ENCODE measurements around the gene PCNX2. TPM values are rescaled to one million over a fixed set of nuclear protein-coding genes. Genes with fewer than 3 reads are reported as not detected.

Gene PCNX2
- total RNA-seq (2014; rRNA removed; shearing (Covaris generic)) = 11.8 and 20.2 TPM in 2 replicates

DNA sequence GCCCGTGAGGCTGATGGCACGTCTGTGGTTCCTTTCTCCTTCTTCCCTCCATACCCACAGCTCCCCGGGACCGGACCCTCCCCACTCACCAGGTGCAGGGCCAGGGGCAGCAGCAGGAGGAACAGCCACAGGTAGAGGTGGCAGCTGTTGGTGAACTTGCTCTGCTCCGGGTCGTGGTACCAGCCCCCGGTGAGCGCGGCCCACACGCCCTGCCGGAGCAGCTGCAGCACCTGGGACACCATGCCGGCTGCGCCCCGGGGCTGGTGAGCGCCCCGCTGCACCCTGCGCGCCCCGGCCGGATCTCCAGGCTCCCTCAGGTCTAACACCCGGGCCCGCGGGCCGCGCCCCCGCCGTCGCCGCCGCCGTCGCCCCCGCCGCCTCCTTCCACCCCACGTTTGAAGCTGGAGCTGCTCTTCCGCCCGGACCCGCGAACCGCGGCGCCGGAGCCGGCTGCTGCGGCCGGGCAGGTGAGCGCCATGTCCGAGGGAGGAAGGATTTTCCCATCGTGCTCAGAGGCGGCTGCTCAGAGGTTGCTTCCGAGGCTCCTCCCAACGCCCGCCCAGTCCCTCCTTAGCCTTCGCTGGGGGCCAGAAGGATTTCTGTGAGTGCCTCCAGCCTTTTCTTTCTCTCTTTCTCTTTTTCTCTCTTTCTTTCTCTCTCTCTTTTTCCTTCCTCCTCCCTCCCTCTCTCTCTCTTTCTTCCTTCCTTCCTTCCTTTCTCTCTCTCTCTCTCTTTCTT, at the start of gene PCNX2:
Gene PCNX2 (minus strand): TSS at position 489 of the 738 bp plus-strand sequence. CDS start 247 bp downstream, at position 242.
- peak; percentile 57 for DNase-seq (ENCODE audit: low spot score)

- DNase-seq (ENCODE audit: low spot score) = peak; percentile 59
Measured at GRCh38 chr1:233343262-233343661, 47.7 kb upstream of the PCNX2 start.

DNA sequence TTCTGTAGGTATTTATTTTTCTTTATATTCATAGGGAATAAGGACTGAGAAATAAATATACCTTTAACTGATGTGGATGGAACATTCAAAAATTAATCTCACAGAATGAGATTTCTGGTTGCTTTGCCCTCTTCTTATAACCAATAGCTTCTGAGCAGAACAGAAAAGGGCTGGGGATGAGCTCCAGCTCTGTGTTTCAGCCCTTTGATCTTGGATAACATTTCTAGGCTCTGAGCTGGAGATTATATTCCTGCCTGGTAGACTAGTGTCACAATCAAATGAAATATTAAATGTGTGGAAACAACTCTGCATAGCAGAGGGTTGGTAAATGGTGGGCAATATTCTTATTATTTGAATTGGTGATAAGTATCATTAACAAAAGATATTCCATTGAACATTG, 46.6 kb upstream of the PCNX2 start:
- no peak for DNase-seq (ENCODE audit: low spot score)

DNA sequence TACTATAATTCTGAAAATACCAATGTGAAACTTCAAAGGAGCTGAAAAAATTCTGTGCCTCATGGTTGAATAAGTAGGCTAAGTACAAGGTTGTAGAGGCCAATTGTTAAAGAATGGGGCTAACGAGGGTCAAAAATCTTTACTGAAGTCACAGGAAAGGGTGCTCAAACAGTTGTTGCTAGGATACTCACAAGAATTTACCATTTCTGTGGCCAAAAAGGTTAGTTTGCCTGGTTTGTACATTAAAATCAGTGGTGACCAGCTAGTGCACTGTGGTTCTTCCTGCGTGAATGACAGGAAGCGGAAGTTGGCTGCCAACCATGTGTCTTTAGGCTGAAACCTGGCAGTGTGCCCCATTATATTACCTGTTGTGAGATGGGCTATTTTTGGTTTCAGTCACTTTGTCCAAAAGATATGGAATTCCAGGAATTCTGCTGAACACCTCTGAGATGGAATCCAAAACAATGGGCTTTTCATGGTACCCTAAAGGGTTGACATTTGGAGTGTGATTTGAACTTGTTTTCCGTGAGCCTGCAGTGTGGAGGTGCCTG, 45.5 kb upstream of the PCNX2 start:
- DNase-seq (ENCODE audit: low spot score) = no peak

- peak; percentile 14 for DNase-seq (ENCODE audit: low spot score)
Measured at GRCh38 chr1:233340031-233340555, 44.6 kb upstream of the PCNX2 start.

GRCh38 chr1:233338102-233338501, 42.6 kb upstream of the PCNX2 start:
- no peak for DNase-seq (ENCODE audit: low spot score)

DNA sequence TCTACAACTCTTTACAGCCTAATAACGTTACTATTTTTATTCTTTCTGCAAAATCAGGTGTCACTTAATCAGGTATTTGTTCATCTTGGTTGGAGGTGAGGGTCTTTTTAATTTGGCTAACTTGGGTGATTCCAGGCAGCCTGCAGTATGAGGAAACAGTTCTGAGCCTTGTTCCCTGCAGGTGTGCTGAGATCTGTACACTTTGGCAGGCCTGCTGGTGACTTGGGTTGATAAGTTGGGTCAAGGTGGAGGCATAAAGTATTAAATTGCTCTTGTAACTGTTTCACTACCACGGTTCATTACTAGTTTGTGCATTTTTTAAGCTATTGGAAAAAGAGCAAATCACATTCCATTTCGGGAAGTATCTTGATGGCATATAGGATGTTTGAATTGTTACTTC, 42.0 kb upstream of the PCNX2 start:
- no peak for DNase-seq (ENCODE audit: low spot score)

- no peak for DNase-seq (ENCODE audit: low spot score)
Measured at GRCh38 chr1:233336554-233337456, 41.3 kb upstream of the PCNX2 start.

DNA sequence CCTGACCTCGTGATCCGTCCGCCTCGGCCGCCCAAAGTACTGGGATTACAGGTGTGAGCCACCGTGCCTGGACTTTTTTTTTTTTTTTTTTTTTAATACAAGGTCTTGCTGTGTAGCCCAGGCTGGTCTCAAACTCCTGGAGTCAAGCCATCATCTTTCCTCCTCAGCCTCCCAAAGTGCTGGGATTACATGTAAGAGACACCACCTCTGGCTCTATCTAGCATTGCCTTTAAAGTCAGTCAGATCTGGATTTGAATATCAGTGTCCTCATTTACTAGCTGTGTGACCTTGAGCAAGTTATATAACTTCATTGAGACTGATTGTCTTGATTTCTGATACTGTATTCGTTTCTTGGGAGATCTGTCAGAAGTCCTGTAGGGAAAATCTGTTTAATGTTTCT, 38.6 kb upstream of the PCNX2 start:
- no peak for DNase-seq (ENCODE audit: low spot score)

GRCh38 chr1:233333086-233333485, 37.6 kb upstream of the PCNX2 start:
- DNase-seq (ENCODE audit: low spot score) = no peak

DNA sequence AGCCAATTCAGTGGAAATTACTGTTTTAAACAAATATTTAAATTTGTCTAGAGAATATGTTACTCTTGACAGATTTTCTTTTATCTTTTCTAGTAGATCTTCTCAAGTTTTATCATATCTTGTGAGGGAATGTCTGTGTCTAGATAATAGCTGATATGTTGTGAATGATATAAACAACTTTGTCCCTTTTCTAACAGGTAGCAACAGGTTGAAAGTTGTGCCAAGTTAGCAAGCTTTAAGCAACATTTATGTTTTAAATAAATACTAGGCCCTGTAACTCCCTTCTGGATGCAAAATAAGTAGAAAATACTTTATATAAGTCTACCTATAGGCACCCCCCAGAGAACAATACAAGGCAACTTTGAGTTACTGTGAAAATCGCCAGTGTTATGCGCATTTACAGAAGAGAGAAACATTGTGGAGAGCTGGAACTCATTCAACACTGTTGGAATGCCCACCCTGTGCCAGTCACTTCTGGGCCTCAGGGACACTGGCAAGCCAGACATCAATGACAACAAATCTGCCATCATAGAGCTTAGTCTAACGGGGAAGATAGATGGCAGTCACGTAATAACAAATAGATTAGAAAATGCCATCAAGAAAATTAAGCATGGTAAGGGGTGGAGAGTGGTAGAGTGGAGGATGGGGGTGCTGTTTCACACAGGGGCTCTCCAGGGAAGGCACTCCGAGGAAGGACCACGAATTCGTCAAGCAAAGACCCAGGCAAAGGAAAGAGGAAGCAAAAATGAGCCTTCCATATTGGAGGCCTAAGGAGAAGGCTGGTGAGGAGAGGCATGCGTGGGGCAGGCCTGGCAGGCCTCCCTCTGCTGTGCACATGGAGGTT, 36.4 kb upstream of the PCNX2 start:
- DNase-seq (ENCODE audit: low spot score) = no peak

DNA sequence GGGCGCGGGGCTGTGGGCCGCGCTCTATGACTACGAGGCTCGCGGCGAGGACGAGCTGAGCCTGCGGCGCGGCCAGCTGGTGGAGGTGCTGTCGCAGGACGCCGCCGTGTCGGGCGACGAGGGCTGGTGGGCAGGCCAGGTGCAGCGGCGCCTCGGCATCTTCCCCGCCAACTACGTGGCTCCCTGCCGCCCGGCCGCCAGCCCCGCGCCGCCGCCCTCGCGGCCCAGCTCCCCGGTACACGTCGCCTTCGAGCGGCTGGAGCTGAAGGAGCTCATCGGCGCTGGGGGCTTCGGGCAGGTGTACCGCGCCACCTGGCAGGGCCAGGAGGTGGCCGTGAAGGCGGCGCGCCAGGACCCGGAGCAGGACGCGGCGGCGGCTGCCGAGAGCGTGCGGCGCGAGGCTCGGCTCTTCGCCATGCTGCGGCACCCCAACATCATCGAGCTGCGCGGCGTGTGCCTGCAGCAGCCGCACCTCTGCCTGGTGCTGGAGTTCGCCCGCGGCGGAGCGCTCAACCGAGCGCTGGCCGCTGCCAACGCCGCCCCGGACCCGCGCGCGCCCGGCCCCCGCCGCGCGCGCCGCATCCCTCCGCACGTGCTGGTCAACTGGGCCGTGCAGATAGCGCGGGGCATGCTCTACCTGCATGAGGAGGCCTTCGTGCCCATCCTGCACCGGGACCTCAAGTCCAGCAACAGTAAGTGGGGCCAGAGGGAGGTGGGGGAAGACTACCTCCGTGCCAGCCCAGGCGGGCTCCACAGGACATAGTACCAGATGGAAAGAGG, 32.8 kb upstream of the PCNX2 start:
- DNase-seq (ENCODE audit: low spot score) = peak; percentile 59

GRCh38 chr1:233327651-233328141, 32.2 kb upstream of the PCNX2 start, which contains the start of gene MAP3K21:
Gene MAP3K21, plus strand, starts transcription at chr1:233327724. Its CDS starts 305 bp downstream, at chr1:233328029.
- no peak for DNase-seq (ENCODE audit: low spot score)

DNA sequence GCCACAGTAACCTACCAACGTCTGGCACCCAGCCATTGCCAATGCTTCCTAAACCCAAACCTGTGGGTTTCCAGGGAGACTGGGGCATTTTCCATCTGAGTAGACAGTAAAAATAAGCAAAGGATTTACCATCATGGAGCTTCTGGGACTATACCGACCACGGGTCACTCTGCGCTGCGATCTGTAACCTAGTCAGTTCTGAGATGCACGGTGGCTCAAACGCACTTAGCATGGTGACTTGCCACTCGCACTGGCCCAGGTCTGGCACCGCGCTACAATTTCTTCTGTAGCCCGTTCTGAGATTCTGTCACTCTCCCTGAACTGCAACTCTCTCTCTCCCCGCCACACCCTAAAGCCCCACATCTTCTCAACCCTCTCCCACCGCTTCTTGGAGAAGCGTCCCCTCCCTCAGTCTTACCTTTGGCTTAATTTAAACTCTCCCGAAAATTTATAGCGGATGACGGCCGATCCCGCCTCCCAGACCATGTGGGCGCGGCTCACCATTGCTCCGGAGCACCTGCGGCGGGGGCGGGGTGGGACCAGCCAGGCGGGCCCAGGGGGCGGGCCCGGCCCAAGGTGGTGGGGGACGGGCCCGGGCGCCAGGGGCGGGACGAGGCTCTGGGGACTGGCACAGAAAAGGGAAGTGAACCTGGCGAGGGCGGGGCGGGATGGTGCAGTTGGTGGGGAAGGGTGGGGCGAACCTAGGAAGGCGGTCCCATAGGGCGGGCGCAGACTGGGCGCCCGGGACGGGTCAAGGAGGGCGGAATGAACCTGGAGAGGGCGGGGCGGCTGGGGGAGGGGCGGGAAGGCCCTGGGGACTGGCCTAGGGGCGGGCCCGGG, 31.5 kb upstream of the PCNX2 start:
- DNase-seq (ENCODE audit: low spot score) = peak; percentile 97

- DNase-seq (ENCODE audit: low spot score) = no peak
Measured at GRCh38 chr1:233326319-233326718, 30.8 kb upstream of the PCNX2 start.

GRCh38 chr1:233323718-233324117, 28.2 kb upstream of the PCNX2 start:
- no peak for DNase-seq (ENCODE audit: low spot score)

DNA sequence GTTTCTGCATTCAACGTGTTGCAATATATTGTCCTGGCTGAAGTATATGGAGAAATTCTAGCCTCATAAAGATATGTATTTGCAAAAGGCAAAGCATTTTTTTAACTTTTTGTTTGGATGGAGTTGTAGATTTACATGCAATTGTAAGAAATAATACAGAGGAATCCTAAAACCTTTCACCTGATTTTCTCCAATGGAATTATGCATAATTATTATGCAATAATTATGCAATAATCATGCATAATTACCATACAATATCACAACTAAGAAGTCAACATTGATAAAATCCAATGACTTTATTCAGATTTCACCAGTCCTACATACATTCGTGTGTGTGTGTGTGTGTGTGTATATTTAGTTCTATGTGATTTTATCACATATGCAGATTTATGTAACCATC, 24.5 kb upstream of the PCNX2 start:
- DNase-seq (ENCODE audit: low spot score) = no peak

DNA sequence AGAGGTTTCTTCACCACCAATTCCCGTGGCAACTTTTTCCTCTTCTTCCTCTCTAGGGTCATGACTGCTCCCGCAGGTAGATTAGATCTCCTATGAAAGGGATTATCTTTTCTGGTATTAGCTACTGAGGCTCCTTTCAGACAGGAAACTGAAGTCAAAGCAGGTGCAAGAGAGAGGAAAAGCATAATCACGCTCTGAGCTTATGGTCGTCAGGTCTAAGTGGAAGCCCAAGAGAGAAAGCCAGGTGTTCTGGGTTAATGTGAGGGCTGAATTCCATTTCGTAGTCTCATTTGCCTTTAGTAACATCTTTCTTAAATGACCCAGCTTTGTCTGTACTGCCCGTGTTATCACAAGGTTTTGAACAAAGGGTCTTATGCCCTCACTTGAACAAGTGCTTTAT, 23.7 kb upstream of the PCNX2 start:
- DNase-seq (ENCODE audit: low spot score) = no peak

DNA sequence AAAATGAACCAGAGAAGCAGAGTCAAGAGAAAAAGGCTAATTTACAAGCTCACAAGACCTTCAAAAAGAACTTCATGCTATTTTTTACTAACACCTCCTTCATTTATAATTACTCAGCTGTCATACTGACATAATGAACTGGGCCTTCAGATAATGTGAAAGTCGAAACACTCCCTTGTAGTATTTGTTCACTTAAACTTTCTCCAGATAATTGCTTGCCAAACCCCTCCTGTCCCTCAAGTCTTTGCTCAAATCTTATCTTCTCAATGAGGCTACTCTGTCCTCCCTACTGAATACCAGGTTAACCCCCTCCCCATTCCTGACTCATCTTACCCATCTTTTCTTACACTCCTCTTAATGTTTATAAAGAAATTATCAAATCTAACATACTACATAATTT, 20.9 kb upstream of the PCNX2 start:
- DNase-seq (ENCODE audit: low spot score) = no peak

Measured in HT-29 (cell line).